Measurements from ENCODE around the gene MASP1. TPM values are rescaled to one million over a fixed set of nuclear protein-coding genes. Genes with fewer than 3 reads are reported as not detected.

The MASP1 gene
- total and polyA plus RNA-seq, 2 experiments from 2014 or later = 397 to 517 TPM

GRCh38 chr3:187274315-187274976 lies 17.1 kb downstream of the MASP1 start:
- H3K9me3 ChIP-seq (ENCODE audit: low read depth) = no peaks in the 10 kb centered on the region
- DNase-seq (ENCODE audit: low read depth in 1 of 2, low spot score in 1 of 2) = no peak
- no peak overlapping the region for H3K4me3 ChIP-seq
- H3K27me3 ChIP-seq = no peaks in the 10 kb centered on the region
- H3K4me1 ChIP-seq (ENCODE audit: low read depth) = peaks cover 45% of the 10 kb centered on the region
- no peak for TF ChIP-seq CTCF (IDR thresholded peaks at IDR 0.05; ENCODE audit: low read depth, low read length)
- peak overlapping the region; percentile 86 for H3K27ac ChIP-seq
- peaks cover 18% of the 10 kb centered on the region for H3K36me3 ChIP-seq

GRCh38 chr3:187271582-187271981 lies 20.0 kb downstream of the MASP1 start:
- no peak for TF ChIP-seq CTCF (IDR thresholded peaks at IDR 0.05; ENCODE audit: low read depth, low read length)
- no peak overlapping the region for H3K4me3 ChIP-seq
- peaks cover 15% of the 10 kb centered on the region for H3K36me3 ChIP-seq
- no peaks in the 10 kb centered on the region for H3K27me3 ChIP-seq
- H3K9me3 ChIP-seq (ENCODE audit: low read depth) = no peaks in the 10 kb centered on the region
- DNase-seq (ENCODE audit: low read depth in 1 of 2, low spot score in 1 of 2) = no peak
- peaks cover 53% of the 10 kb centered on the region for H3K4me1 ChIP-seq (ENCODE audit: low read depth)
- peak overlapping the region; percentile 11 for H3K27ac ChIP-seq

GRCh38 chr3:187269486-187269885 lies 22.1 kb downstream of the MASP1 start:
- H3K9me3 ChIP-seq (ENCODE audit: low read depth) = no peaks in the 10 kb centered on the region
- H3K36me3 ChIP-seq = peaks cover 15% of the 10 kb centered on the region
- no peak overlapping the region for H3K4me3 ChIP-seq
- H3K27me3 ChIP-seq = no peaks in the 10 kb centered on the region
- peaks cover 51% of the 10 kb centered on the region for H3K4me1 ChIP-seq (ENCODE audit: low read depth)
- DNase-seq (ENCODE audit: low read depth in 1 of 2, low spot score in 1 of 2) = no peak
- no peak for TF ChIP-seq CTCF (IDR thresholded peaks at IDR 0.05; ENCODE audit: low read depth, low read length)
- H3K27ac ChIP-seq = no peak overlapping the region

GRCh38 chr3:187267306-187267705 lies 24.2 kb downstream of the MASP1 start:
- peak in 1 of 2 donors; percentile 34 for DNase-seq (ENCODE audit: low read depth in 1 of 2, low spot score in 1 of 2)
- H3K9me3 ChIP-seq (ENCODE audit: low read depth) = no peaks in the 10 kb centered on the region
- peak overlapping the region; percentile 98 for H3K27ac ChIP-seq
- H3K36me3 ChIP-seq = peaks cover 15% of the 10 kb centered on the region
- no peaks in the 10 kb centered on the region for H3K27me3 ChIP-seq
- H3K4me3 ChIP-seq = no peak overlapping the region
- peaks cover 60% of the 10 kb centered on the region for H3K4me1 ChIP-seq (ENCODE audit: low read depth)
- no peak for TF ChIP-seq CTCF (IDR thresholded peaks at IDR 0.05; ENCODE audit: low read depth, low read length)

GRCh38 chr3:187266691-187267090 lies 24.8 kb downstream of the MASP1 start:
- peak overlapping the region; percentile 98 for H3K27ac ChIP-seq

More at GRCh38 chr3:187266691-187267090, 24.8 kb downstream of the MASP1 start:
- Histone ChIP-seq H3K9me3 (ENCODE audit: low read depth) (no peaks in the 10 kb centered on the region), H3K36me3 (peaks cover 20% of the 10 kb centered on the region), H3K27me3 (no peaks in the 10 kb centered on the region), H3K4me3 (no peak overlapping the region), H3K4me1 (ENCODE audit: low read depth) (peaks cover 57% of the 10 kb centered on the region)
- no peak for DNase-seq (ENCODE audit: low read depth in 1 of 2, low spot score in 1 of 2)
- TF ChIP-seq CTCF (IDR thresholded peaks at IDR 0.05; ENCODE audit: low read depth, low read length) = no peak
